ENCODE data around the gene IL1RAP.

DNA sequence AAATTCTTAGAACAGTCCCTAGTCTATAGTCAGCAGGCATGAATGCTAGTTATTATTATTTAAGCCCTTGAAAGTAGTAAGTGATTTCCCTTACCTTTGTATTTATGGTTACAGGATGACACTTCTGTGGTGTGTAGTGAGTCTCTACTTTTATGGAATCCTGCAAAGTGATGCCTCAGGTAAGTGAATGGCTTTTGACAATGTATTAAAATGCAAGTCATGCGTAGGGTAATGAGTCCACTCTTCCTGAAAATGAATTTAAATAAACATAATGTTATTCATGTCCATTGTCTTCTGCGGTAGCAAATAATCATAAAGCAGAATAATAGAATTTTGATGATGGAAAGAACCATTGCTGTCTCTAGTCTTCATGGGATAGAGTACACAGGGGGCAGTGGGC is 50.3 kb downstream of the IL1RAP start:
- TF ChIP-seq CTCF (IDR thresholded peaks at IDR 0.05; ENCODE audit: low read depth, low read length) (no peak), MAX (IDR thresholded peaks at IDR 0.05; ENCODE audit: low read depth, low read length) (no peak), POLR2A (IDR thresholded peaks at IDR 0.05; ENCODE audit: extremely low read depth, insufficient read length) (no peak)
